Activated naive CD8-positive, alpha-beta T cell treated with anti-CD3 and anti-CD28 coated beads, Interleukin-2, amount 50 U/mL, for 16 hours (primary cell): ENCODE data around the gene PDZRN3.

Source experiments
- DNase-seq: peaks from one replicate; pipeline ENCODE4 v3.0.0-alpha.2; 2020; ENCODE audit warnings: low read depth, low spot score

PDZRN3 gene

GRCh38 chr3:73622091-73622805, 2.5 kb downstream of the PDZRN3 start:
- DNase-seq = no peak

- DNase-seq = no peak
These were observed 3.4 kb downstream of the PDZRN3 start for GRCh38 chr3:73621388-73621787.

GRCh38 chr3:73618461-73618860, 6.3 kb downstream of the PDZRN3 start:
- no peak for DNase-seq

- DNase-seq = no peak
These were observed 8.7 kb downstream of the PDZRN3 start for GRCh38 chr3:73616056-73616455.

- no peak for DNase-seq
These were observed 10.3 kb downstream of the PDZRN3 start for GRCh38 chr3:73614419-73614818.

- DNase-seq = no peak
These were observed 13.6 kb downstream of the PDZRN3 start for GRCh38 chr3:73611176-73611575.

- no peak for DNase-seq
These were observed 14.2 kb downstream of the PDZRN3 start for GRCh38 chr3:73610493-73610892.

- DNase-seq = no peak
These were observed 15.1 kb downstream of the PDZRN3 start for GRCh38 chr3:73609655-73610054.

GRCh38 chr3:73609315-73609641, 15.5 kb downstream of the PDZRN3 start:
- DNase-seq = no peak

- no peak for DNase-seq
These were observed 16.1 kb downstream of the PDZRN3 start for GRCh38 chr3:73608456-73609314.

GRCh38 chr3:73605861-73606260, 18.9 kb downstream of the PDZRN3 start:
- no peak for DNase-seq

GRCh38 chr3:73605412-73605811, 19.3 kb downstream of the PDZRN3 start:
- no peak for DNase-seq

GRCh38 chr3:73604451-73604850, 20.3 kb downstream of the PDZRN3 start:
- DNase-seq = no peak

- DNase-seq = no peak
These were observed 21.0 kb downstream of the PDZRN3 start for GRCh38 chr3:73603762-73604171.

GRCh38 chr3:73602170-73602569, 22.6 kb downstream of the PDZRN3 start:
- no peak for DNase-seq

GRCh38 chr3:73601481-73601880, 23.3 kb downstream of the PDZRN3 start:
- DNase-seq = no peak

- DNase-seq = no peak
These were observed 23.7 kb downstream of the PDZRN3 start for GRCh38 chr3:73601011-73601410.

- no peak for DNase-seq
These were observed 24.3 kb downstream of the PDZRN3 start for GRCh38 chr3:73600293-73600938.

GRCh38 chr3:73599605-73600004, 25.1 kb downstream of the PDZRN3 start:
- no peak for DNase-seq

- DNase-seq = no peak
These were observed 27.3 kb downstream of the PDZRN3 start for GRCh38 chr3:73597476-73597875.

- no peak for DNase-seq
These were observed 32.3 kb downstream of the PDZRN3 start for GRCh38 chr3:73592154-73593144.
